Measurements from ENCODE around the gene SDC4.

SDC4 gene

GRCh38 chr20:45336530-45337366, 11.5 kb downstream of the SDC4 start:
- Mint-ChIP-seq H3K27me3 (ENCODE audit: low read depth, poor library complexity) (peaks cover 3% of the 10 kb centered on the region), H3K4me3 (peak overlapping the region; percentile 12), H3K27ac (peak overlapping the region; percentile 74), H3K4me1 (peaks cover 64% of the 10 kb centered on the region), H3K9me3 (no peaks in the 10 kb centered on the region), H3K36me3 (ENCODE audit: low read depth) (peaks cover 8% of the 10 kb centered on the region)
- no peak for TF ChIP-seq CTCF (IDR thresholded peaks at IDR 0.05)
- no peak for DNase-seq

- no peak for TF ChIP-seq CTCF (IDR thresholded peaks at IDR 0.05)
- Mint-ChIP-seq H3K9me3 (no peaks in the 10 kb centered on the region), H3K4me1 (peaks cover 12% of the 10 kb centered on the region), H3K36me3 (ENCODE audit: low read depth) (peaks cover 30% of the 10 kb centered on the region), H3K27me3 (ENCODE audit: low read depth, poor library complexity) (no peaks in the 10 kb centered on the region), H3K4me3 (no peak overlapping the region), H3K27ac (no peak overlapping the region)
- DNase-seq, result no peak
These were observed 17.7 kb downstream of the SDC4 start for GRCh38 chr20:45330476-45330875.

- TF ChIP-seq CTCF (IDR thresholded peaks at IDR 0.05), result no peak
- H3K27me3 Mint-ChIP-seq (ENCODE audit: low read depth, poor library complexity), result no peaks in the 10 kb centered on the region
- no peak overlapping the region for H3K27ac Mint-ChIP-seq
- peaks cover 30% of the 10 kb centered on the region for H3K36me3 Mint-ChIP-seq (ENCODE audit: low read depth)
- DNase-seq, result no peak
- H3K9me3 Mint-ChIP-seq, result no peaks in the 10 kb centered on the region
- no peak overlapping the region for H3K4me3 Mint-ChIP-seq
- H3K4me1 Mint-ChIP-seq, result peaks cover 17% of the 10 kb centered on the region
These were observed 18.5 kb downstream of the SDC4 start for GRCh38 chr20:45329497-45330319.

GRCh38 chr20:45328451-45328850, 19.8 kb downstream of the SDC4 start:
- Mint-ChIP-seq H3K27me3 (ENCODE audit: low read depth, poor library complexity) (peaks cover 2% of the 10 kb centered on the region), H3K4me3 (no peak overlapping the region), H3K36me3 (ENCODE audit: low read depth) (peaks cover 30% of the 10 kb centered on the region), H3K27ac (no peak overlapping the region), H3K4me1 (peaks cover 17% of the 10 kb centered on the region), H3K9me3 (no peaks in the 10 kb centered on the region)
- DNase-seq, result no peak
- TF ChIP-seq CTCF (IDR thresholded peaks at IDR 0.05), result no peak

- Mint-ChIP-seq H3K4me3 (no peak overlapping the region), H3K36me3 (ENCODE audit: low read depth) (peaks cover 23% of the 10 kb centered on the region), H3K4me1 (peaks cover 17% of the 10 kb centered on the region), H3K27me3 (ENCODE audit: low read depth, poor library complexity) (peaks cover 4% of the 10 kb centered on the region), H3K9me3 (no peaks in the 10 kb centered on the region), H3K27ac (peak overlapping the region; percentile 78)
- no peak for TF ChIP-seq CTCF (IDR thresholded peaks at IDR 0.05)
- DNase-seq, result peak; percentile 31
These were observed 22.9 kb downstream of the SDC4 start for GRCh38 chr20:45325371-45325770.

Measured in nephron progenitor cell (in vitro differentiated cells).